Esophagus muscularis mucosa (tissue), 3 donors: ENCODE results near the gene LKAAEAR1.

Source experiments
- POLR2A ChIP-seq: fragments of 450-650 bp; IDR thresholded peaks from one replicate; pipeline ENCODE4 v1.6.1; 2017; ENCODE audit warnings: antibody characterized with exemption, moderate library complexity, mild to moderate bottlenecking, low read depth
- POLR2AphosphoS5 ChIP-seq, 2 donors: sonication (generic); formaldehyde crosslinking; IDR thresholded peaks; one replicate each; pipeline ENCODE4 v1.6.1; 2017; ENCODE audit warnings: antibody characterized with exemption in 2 of 2
- TF ChIP-seq, protein P1 (sequence below), 3 experiments: fragments of 200-600 bp in 2 of 3; fragments of 450-650 bp in 1 of 3; sonication (generic) in 2 of 3; IDR thresholded peaks; one replicate each; pipeline ENCODE4 v1.5.1; 2017 to 2019; ENCODE audit warnings: antibody characterized with exemption in 3 of 3, mild to moderate bottlenecking in 2 of 3, moderate library complexity in 1 of 3

DNA sequence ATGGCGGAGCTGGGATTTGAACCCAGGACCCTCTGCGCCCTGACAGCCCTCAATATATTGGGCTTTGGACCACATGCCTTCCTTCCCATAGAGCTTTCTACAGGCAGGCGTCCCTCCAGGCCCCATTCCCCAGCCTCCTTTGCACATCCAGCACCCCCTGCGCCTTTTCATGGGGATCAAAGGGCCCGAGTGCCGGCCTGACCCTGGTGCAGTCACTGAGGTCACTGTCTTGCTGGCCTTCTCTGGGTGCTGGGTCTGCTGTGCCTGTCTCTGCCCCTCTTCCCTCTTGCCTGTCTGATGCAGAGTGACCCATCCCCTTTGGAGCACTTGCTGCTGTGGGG, 2.6 kb downstream of the LKAAEAR1 start:
- TF ChIP-seq, protein P1, sequence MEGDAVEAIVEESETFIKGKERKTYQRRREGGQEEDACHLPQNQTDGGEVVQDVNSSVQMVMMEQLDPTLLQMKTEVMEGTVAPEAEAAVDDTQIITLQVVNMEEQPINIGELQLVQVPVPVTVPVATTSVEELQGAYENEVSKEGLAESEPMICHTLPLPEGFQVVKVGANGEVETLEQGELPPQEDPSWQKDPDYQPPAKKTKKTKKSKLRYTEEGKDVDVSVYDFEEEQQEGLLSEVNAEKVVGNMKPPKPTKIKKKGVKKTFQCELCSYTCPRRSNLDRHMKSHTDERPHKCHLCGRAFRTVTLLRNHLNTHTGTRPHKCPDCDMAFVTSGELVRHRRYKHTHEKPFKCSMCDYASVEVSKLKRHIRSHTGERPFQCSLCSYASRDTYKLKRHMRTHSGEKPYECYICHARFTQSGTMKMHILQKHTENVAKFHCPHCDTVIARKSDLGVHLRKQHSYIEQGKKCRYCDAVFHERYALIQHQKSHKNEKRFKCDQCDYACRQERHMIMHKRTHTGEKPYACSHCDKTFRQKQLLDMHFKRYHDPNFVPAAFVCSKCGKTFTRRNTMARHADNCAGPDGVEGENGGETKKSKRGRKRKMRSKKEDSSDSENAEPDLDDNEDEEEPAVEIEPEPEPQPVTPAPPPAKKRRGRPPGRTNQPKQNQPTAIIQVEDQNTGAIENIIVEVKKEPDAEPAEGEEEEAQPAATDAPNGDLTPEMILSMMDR (IDR thresholded peaks at IDR 0.05): no peak
- TF ChIP-seq POLR2AphosphoS5 (IDR thresholded peaks at IDR 0.05): no peak
- TF ChIP-seq POLR2A: no peak
